GM12878 (cell line): ENCODE measurements around the gene PCSK9.

ENCODE experiments used
- CHD1 ChIP-seq: IDR thresholded peaks from 2 replicates; pipeline ENCODE4 v1.6.1; 2012; ENCODE audit warnings: low read depth, low read length, improper control_type of control experiment
- CREB1 ChIP-seq: IDR thresholded peaks from 2 replicates; pipeline ENCODE4 v1.6.1; 2012; ENCODE audit warnings: low read depth, mild to moderate bottlenecking, inconsistent platforms
- KDM1A ChIP-seq: fragments of 200-600 bp; sonication (generic); IDR thresholded peaks from 2 replicates; pipeline ENCODE4 v1.6.1; 2016; ENCODE audit warnings: borderline replicate concordance
- NRF1 ChIP-seq: conservative IDR thresholded peaks from 2 replicates; pipeline ENCODE4 v1.6.1; 2011; ENCODE audit warnings: mild to moderate bottlenecking, low read depth, low read length, improper control_type of control experiment
- SMC3 ChIP-seq: IDR thresholded peaks from 2 replicates; pipeline ENCODE4 v1.6.1; 2011; ENCODE audit warnings: low read length, improper control_type of control experiment, borderline replicate concordance
- TF ChIP-seq, protein P1 (sequence below), 3 experiments: IDR thresholded peaks in 2 of 3; conservative IDR thresholded peaks in 1 of 3; 2 replicates each; pipeline ENCODE4 v1.5.1; 2011; ENCODE audit warnings: low read depth in 3 of 3, low read length in 3 of 3, mild to moderate bottlenecking in 3 of 3, control low read depth in 2 of 3, moderate library complexity in 2 of 3, inconsistent platforms in 1 of 3, mixed read lengths in 1 of 3; ENCODE audit not compliant: control insufficient read depth in 2 of 3, insufficient read depth in 1 of 3; ENCODE audit errors: extremely low read depth in 1 of 3

DNA sequence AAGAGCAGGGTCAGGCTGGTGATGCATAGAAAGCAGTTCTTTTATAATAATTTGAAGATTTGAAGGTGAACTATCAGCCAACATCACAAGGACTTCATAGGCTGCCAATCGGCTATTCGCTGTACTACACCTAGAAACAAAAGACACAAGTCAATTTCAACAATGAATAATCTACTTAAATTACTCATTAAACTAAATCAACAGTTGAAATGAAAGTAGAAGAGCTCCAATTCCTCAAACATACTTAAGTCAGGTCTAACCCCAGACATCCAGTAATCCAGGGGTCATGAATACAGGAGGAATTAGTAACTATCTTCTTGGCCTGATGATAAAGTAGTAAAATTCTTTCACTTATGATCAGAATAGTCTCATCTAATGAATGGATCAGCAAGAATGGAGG, 64.5 kb downstream of the PCSK9 start:
- no peak for TF ChIP-seq NRF1
- TF ChIP-seq, protein P1, sequence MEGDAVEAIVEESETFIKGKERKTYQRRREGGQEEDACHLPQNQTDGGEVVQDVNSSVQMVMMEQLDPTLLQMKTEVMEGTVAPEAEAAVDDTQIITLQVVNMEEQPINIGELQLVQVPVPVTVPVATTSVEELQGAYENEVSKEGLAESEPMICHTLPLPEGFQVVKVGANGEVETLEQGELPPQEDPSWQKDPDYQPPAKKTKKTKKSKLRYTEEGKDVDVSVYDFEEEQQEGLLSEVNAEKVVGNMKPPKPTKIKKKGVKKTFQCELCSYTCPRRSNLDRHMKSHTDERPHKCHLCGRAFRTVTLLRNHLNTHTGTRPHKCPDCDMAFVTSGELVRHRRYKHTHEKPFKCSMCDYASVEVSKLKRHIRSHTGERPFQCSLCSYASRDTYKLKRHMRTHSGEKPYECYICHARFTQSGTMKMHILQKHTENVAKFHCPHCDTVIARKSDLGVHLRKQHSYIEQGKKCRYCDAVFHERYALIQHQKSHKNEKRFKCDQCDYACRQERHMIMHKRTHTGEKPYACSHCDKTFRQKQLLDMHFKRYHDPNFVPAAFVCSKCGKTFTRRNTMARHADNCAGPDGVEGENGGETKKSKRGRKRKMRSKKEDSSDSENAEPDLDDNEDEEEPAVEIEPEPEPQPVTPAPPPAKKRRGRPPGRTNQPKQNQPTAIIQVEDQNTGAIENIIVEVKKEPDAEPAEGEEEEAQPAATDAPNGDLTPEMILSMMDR (IDR thresholded peaks at IDR 0.05 in 2 of 3, conservative IDR thresholded peaks at IDR 0.05 in 1 of 3; ENCODE audit: control insufficient read depth in 2 of 3, extremely low read depth in 1 of 3, insufficient read depth in 1 of 3, low read depth in 3 of 3, low read length in 3 of 3) = no peak
- TF ChIP-seq CHD1 = no peak
- no peak for TF ChIP-seq SMC3
- no peak for TF ChIP-seq KDM1A
- TF ChIP-seq CREB1 = no peak
